IMR-90 (cell line): Measurements from ENCODE around the gene NIF3L1. TPM values are rescaled to one million over a fixed set of nuclear protein-coding genes. Genes with fewer than 3 reads are reported as not detected.

ENCODE experiments used
- ATAC-seq: fragments of 200-7000 bp; cut with Tn5 transposase; 2 replicates; pipeline ENCODE4 v1.9.1; 2020; ENCODE audit warnings: low read depth, mild to moderate bottlenecking, moderate library complexity
- BruUV-seq: library from RNA; stranded (reverse); fragments of 400-500 nt; replicated peaks from 2 replicates; lab custom pipeline; 2021; lab: Mats Ljungman, UMichigan
- CTCF ChIA-PET: fragments of 300-600 bp; formaldehyde crosslinking; extraction: SDS; loops from one replicate; lab custom pipeline; 2021; ENCODE audit warnings: antibody characterized with exemption; lab: Yijun Ruan, JAX
- POLR2A ChIA-PET: fragments of 300-600 bp; sonication (Branson Sonifier 250); formaldehyde crosslinking; loops from one replicate; lab custom pipeline; 2022; ENCODE audit warnings: antibody characterized with exemption; ENCODE audit not compliant: unreplicated experiment; lab: Charles Lee
- DNase-seq: peaks from one replicate; pipeline ENCODE4 v3.0.0; 2013
- H2AFZ ChIP-seq: replicated peaks from 2 replicates; pipeline ENCODE3; 2013; ENCODE audit warnings: low read length, mild to moderate bottlenecking; ENCODE audit not compliant: poor library complexity
- H2AK5ac ChIP-seq: 2 replicates; pipeline ENCODE4 v1.6.1; 2013; ENCODE audit warnings: low read depth, low read length, inconsistent platforms
- H2AK9ac ChIP-seq: replicated peaks from 2 replicates; pipeline ENCODE3; 2013; ENCODE audit warnings: mild to moderate bottlenecking, low read depth, low read length, moderate library complexity; ENCODE audit not compliant: poor library complexity
- H2BK120ac ChIP-seq: 2 replicates; pipeline ENCODE4 v1.6.1; 2013; ENCODE audit warnings: low read depth, low read length, inconsistent platforms
- H2BK15ac ChIP-seq: 3 replicates; pipeline ENCODE4 v1.6.1; 2013; ENCODE audit warnings: low read depth, low read length, inconsistent platforms
- H2BK20ac ChIP-seq: 2 replicates; pipeline ENCODE4 v1.6.1; 2013; ENCODE audit warnings: low read depth, mild to moderate bottlenecking, inconsistent platforms, low read length, moderate library complexity
- H2BK5ac ChIP-seq: 2 replicates; pipeline ENCODE4 v1.6.1; 2013; ENCODE audit warnings: mild to moderate bottlenecking, low read depth, low read length, inconsistent platforms; ENCODE audit not compliant: poor library complexity, severe bottlenecking
- H3K14ac ChIP-seq: replicated peaks from 2 replicates; pipeline ENCODE4 v1.6.1; 2013; ENCODE audit warnings: low read depth, low read length, inconsistent platforms
- H3K18ac ChIP-seq: 2 replicates; pipeline ENCODE4 v1.6.1; 2013; ENCODE audit warnings: low read depth, low read length, control low read depth
- H3K23ac ChIP-seq: 2 replicates; pipeline ENCODE4 v1.6.1; 2013; ENCODE audit warnings: low read depth, low read length, inconsistent platforms
- H3K27ac ChIP-seq: 2 replicates; pipeline ENCODE4 v1.5.1; 2013; ENCODE audit warnings: mild to moderate bottlenecking, control low read depth, low read length; ENCODE audit not compliant: insufficient read depth
- H3K27me3 ChIP-seq: 2 replicates; pipeline ENCODE4 v1.6.1; 2013; ENCODE audit warnings: low read length; ENCODE audit not compliant: control insufficient read depth, insufficient read depth
- H3K36me3 ChIP-seq: 2 replicates; pipeline ENCODE4 v1.6.1; 2013; ENCODE audit warnings: low read length, mixed read lengths; ENCODE audit not compliant: control insufficient read depth, insufficient read depth
- H3K4ac ChIP-seq: 2 replicates; pipeline ENCODE4 v1.6.1; 2013; ENCODE audit warnings: low read depth, low read length, inconsistent platforms
- H3K4me1 ChIP-seq: 2 replicates; pipeline ENCODE4 v1.6.1; 2013; ENCODE audit warnings: low read length, mixed read lengths; ENCODE audit not compliant: control insufficient read depth, insufficient read depth
- H3K4me2 ChIP-seq: 2 replicates; pipeline ENCODE4 v1.6.1; 2013; ENCODE audit warnings: low read depth, mild to moderate bottlenecking, control low read depth, low read length, moderate library complexity
- H3K4me3 ChIP-seq: 2 replicates; pipeline ENCODE4 v1.5.1; 2013; ENCODE audit warnings: low read depth, mild to moderate bottlenecking, control low read depth, low read length, moderate library complexity; ENCODE audit not compliant: insufficient read depth
- H3K56ac ChIP-seq: 2 replicates; pipeline ENCODE4 v1.6.1; 2013; ENCODE audit warnings: low read length, inconsistent platforms; ENCODE audit not compliant: insufficient read depth; ENCODE audit errors: extremely low read depth
- H3K79me1 ChIP-seq, 2 experiments: 2 replicates each; pipeline ENCODE4 v1.6.1; 2013; ENCODE audit warnings: low read length in 2 of 2, inconsistent platforms in 1 of 2, low read depth in 1 of 2
- H3K9ac ChIP-seq: 2 replicates; pipeline ENCODE4 v1.6.1; 2013; ENCODE audit warnings: low read depth, low read length, control low read depth
- H3K9me1 ChIP-seq: 2 replicates; pipeline ENCODE4 v1.6.1; 2013; ENCODE audit warnings: low read length, inconsistent platforms; ENCODE audit not compliant: insufficient read depth
- H3K9me3 ChIP-seq: 2 replicates; pipeline ENCODE4 v1.6.1; 2013; ENCODE audit warnings: low read length; ENCODE audit not compliant: control insufficient read depth, insufficient read depth
- H4K20me1 ChIP-seq: 2 replicates; pipeline ENCODE4 v1.6.1; 2013; ENCODE audit warnings: low read length, inconsistent platforms; ENCODE audit not compliant: insufficient read depth
- H4K5ac ChIP-seq: 2 replicates; pipeline ENCODE4 v1.6.1; 2013; ENCODE audit warnings: mild to moderate bottlenecking, low read depth, low read length, control low read depth
- H4K8ac ChIP-seq, 2 experiments: 2 replicates each; pipeline ENCODE4 v1.6.1; 2013; ENCODE audit warnings: low read depth in 2 of 2, low read length in 2 of 2, control low read depth in 1 of 2, inconsistent platforms in 1 of 2
- H4K91ac ChIP-seq: 2 replicates; pipeline ENCODE4 v1.6.1; 2013; ENCODE audit warnings: low read depth, low read length, inconsistent platforms; ENCODE audit not compliant: insufficient read depth
- BHLHE40 ChIP-seq: fragments of 150-350 bp; IDR thresholded peaks from 2 replicates; pipeline ENCODE4 v1.6.1; 2016; ENCODE audit warnings: mild to moderate bottlenecking, low read depth, low read length
- CEBPB ChIP-seq: IDR thresholded peaks from 2 replicates; pipeline ENCODE4 v1.6.1; 2012; ENCODE audit warnings: low read depth, low read length, improper control_type of control experiment
- CHD1 ChIP-seq: IDR thresholded peaks from 2 replicates; pipeline ENCODE4 v1.6.1; 2012; ENCODE audit warnings: low read depth, low read length, improper control_type of control experiment
- FOS ChIP-seq: fragments of 150-350 bp; IDR thresholded peaks from 2 replicates; pipeline ENCODE4 v1.6.1; 2016; ENCODE audit warnings: low read depth, low read length
- MAZ ChIP-seq: IDR thresholded peaks from 2 replicates; pipeline ENCODE4 v1.6.1; 2012; ENCODE audit warnings: low read depth, mild to moderate bottlenecking, low read length, improper control_type of control experiment, moderate library complexity, borderline replicate concordance
- MXI1 ChIP-seq: IDR thresholded peaks from 2 replicates; pipeline ENCODE4 v1.6.1; 2012; ENCODE audit warnings: low read depth, mild to moderate bottlenecking, low read length, moderate library complexity, borderline replicate concordance
- NFE2L2 ChIP-seq: fragments of 150-350 bp; IDR thresholded peaks from 2 replicates; pipeline ENCODE4 v1.6.1; 2016; ENCODE audit warnings: low read depth, mild to moderate bottlenecking, low read length
- POLR2A ChIP-seq: IDR thresholded peaks from 2 replicates; pipeline ENCODE4 v1.6.1; 2012; ENCODE audit warnings: mild to moderate bottlenecking, low read depth, low read length
- RFX5 ChIP-seq: IDR thresholded peaks from 2 replicates; pipeline ENCODE4 v1.8.0; 2012; ENCODE audit warnings: low read depth, mild to moderate bottlenecking, low read length, moderate library complexity
- WGBS, 2 experiments: methylation state at CpG; one replicate each; pipeline versions ENCODE4 v1.1.5 to v1.1.7; 2013; ENCODE audit warnings: missing lambda C conversion rate in 2 of 2; ENCODE audit not compliant: insufficient read length in 1 of 2; ENCODE audit errors: extremely low coverage in 2 of 2; 5-methylcytosine and 5-hydroxymethylcytosine counted together
- dilution Hi-C: fragments of 300-500 bp; cut with HindIII; formaldehyde crosslinking; loops from one replicate; pipeline ENCODE4 v1.14.3; 2018; ENCODE audit warnings: low sequenced_read_pairs; ENCODE audit not compliant: unreplicated experiment
- in situ Hi-C: fragments of 300-500 bp; cut with MboI; formaldehyde crosslinking; loops from 3 replicates; pipeline ENCODE4 v1.14.3; 2019; ENCODE audit warnings: low sequenced_read_pairs, inconsistent platforms, mixed read lengths
- intact Hi-C: fragments of 100-400 bp; cut with micrococcal nuclease; formaldehyde crosslinking; loops from 2 replicates; pipeline ENCODE4 v1.10.0; 2022
- polyA plus RNA-seq, 3 experiments: library from polyadenylated mRNA; depleted of rRNA; stranded (reverse); fragments of >200 nt; gene quantifications; 2 replicates each; pipeline ENCODE4 v1.2.3, GENCODE V29; 2012; ENCODE audit warnings: low replicate concordance in 1 of 3
- total RNA-seq: library from RNA; depleted of rRNA; stranded (reverse); fragments of >200 nt; gene quantifications from 2 replicates; pipeline ENCODE4 v1.2.3, GENCODE V29; 2012
- TF ChIP-seq, protein P1 (sequence below): fragments of 150-350 bp; IDR thresholded peaks from 2 replicates; pipeline ENCODE4 v1.6.1; 2017; ENCODE audit warnings: mild to moderate bottlenecking, antibody characterized with exemption, low read length, low read depth

The NIF3L1 gene
- total and polyA plus RNA-seq, 2 of the 4 experiments (the other 2 are of a cell fraction), result 43.0 to 54.6 TPM

DNA sequence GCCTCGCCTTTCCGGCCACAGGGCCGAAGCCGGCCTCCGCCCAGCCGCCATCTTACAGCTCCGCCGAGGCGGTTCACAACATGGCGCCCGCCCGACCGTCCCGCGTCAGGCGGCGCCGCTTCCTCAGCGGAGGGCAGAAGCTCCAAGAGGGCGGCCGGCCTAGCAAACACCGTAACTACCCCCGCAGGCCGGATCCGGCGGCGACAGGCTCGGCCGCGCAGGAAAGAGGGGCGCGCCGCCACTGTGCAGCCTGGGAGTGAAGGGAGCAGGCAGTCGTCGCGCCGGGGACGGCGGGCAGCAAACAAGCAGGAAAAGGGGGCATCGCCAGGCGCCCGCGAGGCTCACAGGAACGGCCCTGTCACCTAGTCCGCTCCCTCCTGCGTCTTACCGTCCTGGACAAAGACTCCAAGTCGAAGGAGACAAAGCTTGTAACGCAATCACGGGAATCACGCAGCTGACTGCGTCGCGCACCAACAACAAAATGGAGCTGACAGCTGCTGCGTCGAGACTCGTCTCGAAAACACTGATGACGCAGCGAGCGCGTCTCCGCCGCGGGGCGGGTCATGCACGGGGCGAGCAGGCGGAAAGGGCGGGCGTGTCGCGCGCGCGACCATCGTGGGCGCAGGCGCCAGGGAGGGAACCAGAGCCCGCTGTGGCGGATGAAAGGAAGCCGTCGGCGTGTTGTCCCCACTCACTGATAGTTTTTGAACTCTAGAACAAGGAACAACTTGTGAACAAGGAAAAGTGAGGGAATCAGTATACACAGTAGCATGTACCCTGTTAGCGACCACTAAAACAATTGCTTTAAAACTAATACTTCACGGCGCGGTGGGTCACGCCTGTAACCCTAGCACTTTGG, 24.8 kb upstream of the NIF3L1 start, which contains the start of gene CLK1:
Gene CLK1, minus strand, starts transcription at position 483 of the 859 bp plus-strand sequence. CDS start 2,796 bp downstream, outside the sequence.
- Histone ChIP-seq H3K4ac (peak within 1 kb of the TSS; percentile 98), H2AK5ac (peak within 1 kb of the TSS; percentile 96), H3K27ac (peak within 1 kb of the TSS; percentile 88), H3K9me3 (no peaks in the 10 kb centered on the region), H2AK9ac (peak within 1 kb of the TSS; percentile 100), H3K9me1 (peaks cover 7% of the 10 kb centered on the region), H4K20me1 (peaks cover 41% of the 10 kb centered on the region), H3K79me1 (peaks cover 0 to 18% of the 10 kb centered on the region in 2 experiments; a peak in 3 of 4 replicates), H3K27me3 (no peaks in the 10 kb centered on the region), H4K8ac (peak within 1 kb of the TSS; percentile 96 to 100), H3K4me1 (peaks cover 5% of the 10 kb centered on the region), H2BK5ac (peak within 1 kb of the TSS; percentile 87), H3K14ac (peak within 1 kb of the TSS; percentile 99), H3K56ac (peak within 1 kb of the TSS; percentile 95), H3K4me3 (peak within 1 kb of the TSS; percentile 60), H2BK20ac (peak within 1 kb of the TSS; percentile 71; the same call in 1 of the 2 replicates), H3K4me2 (peak within 1 kb of the TSS; percentile 84), H3K36me3 (peaks cover 6% of the 10 kb centered on the region), H2AFZ (peak within 1 kb of the TSS; percentile 90), H2BK15ac (peak within 1 kb of the TSS; percentile 78; the same call in 2 of the 3 replicates), H3K18ac (peak within 1 kb of the TSS; percentile 97), H4K5ac (peak within 1 kb of the TSS; percentile 92), H3K23ac (peak within 1 kb of the TSS; percentile 99), H4K91ac (peak within 1 kb of the TSS; percentile 91), H2BK120ac (peak within 1 kb of the TSS; percentile 63), H3K9ac (peak within 1 kb of the TSS; percentile 100)
- peak; percentile 93 for DNase-seq
- CTCF ChIA-PET, result interaction anchor here (1.4 kb wide), 1 partner anchor 159 kb away, joined by 3 read pairs; no protein-coding TSS in a partner anchor
- BruUV-seq, result no TSS peak
- in situ Hi-C loops (no loop called here), intact Hi-C loops (loop anchor here (1.0 to 5.0 kb wide), 2 partner anchors 117 to 151 kb away; no protein-coding TSS in a partner anchor), dilution Hi-C loops (no loop called here)
- TF ChIP-seq RFX5 (no peak), FOS (peak; percentile 32; the same call in 1 of the 2 replicates), MXI1 (peak; percentile 74), BHLHE40 (peak; percentile 71), CHD1 (no peak; the same call in 1 of the 2 replicates), CEBPB (peak; percentile 63), MAZ (peak; percentile 76; the same call in 1 of the 2 replicates), NFE2L2 (peak; percentile 25; the same call in 1 of the 2 replicates), POLR2A (peak; percentile 99)
- TF ChIP-seq, protein P1, sequence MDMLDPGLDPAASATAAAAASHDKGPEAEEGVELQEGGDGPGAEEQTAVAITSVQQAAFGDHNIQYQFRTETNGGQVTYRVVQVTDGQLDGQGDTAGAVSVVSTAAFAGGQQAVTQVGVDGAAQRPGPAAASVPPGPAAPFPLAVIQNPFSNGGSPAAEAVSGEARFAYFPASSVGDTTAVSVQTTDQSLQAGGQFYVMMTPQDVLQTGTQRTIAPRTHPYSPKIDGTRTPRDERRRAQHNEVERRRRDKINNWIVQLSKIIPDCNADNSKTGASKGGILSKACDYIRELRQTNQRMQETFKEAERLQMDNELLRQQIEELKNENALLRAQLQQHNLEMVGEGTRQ, result 0 out of 2 replicates have a peak, but pooled peaks have one; percentile 1
- POLR2A ChIA-PET, result interaction anchor here (0.5 to 0.6 kb wide), 2 partner anchors 70 to 1630 kb away, joined by 4 to 6 read pairs; no protein-coding TSS in a partner anchor
- 0% methylated on average over 45 of the region's 89 CpGs; no CpG with 5 or more reads in 1 of the 2 experiments for WGBS, 2 experiments
- peak; percentile 89 for ATAC-seq
